GM12801 (cell line): ENCODE data around the gene PLEKHG4B.

Source experiments
- CTCF ChIP-seq: IDR thresholded peaks from one replicate; pipeline ENCODE4 v1.5.1; 2011; ENCODE audit warnings: control low read depth; ENCODE audit not compliant: insufficient read length; ENCODE audit errors: extremely low read depth

Gene PLEKHG4B

GRCh38 chr5:170971-171800, 79.2 kb downstream of the PLEKHG4B start:
- TF ChIP-seq CTCF: no peak

DNA sequence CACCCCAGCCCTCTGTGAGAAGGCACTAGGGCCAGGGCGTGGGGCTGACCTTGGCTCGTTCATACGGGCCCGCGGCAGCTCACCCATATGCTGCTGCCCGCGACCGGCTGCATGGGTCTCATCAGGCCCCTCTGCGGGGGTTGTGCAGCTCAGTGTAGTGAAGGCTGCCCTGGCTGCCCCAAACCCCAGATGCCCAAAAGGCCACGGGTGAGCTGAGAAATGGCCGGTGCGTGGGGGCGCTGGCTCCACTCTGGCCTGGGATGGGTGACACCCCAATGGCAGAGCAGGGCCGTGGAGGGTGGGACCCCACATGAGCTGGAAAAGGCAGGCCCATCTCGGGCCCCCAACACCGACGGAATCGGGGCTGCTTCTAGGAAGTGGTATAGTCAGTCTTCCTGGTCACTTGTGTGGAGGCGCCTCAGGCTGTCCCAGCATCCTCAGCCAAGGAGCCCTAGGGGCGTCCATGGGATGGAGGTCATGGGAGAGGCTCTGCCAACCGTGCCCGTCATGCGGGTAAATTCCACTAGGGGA, 79.9 kb downstream of the PLEKHG4B start:
- TF ChIP-seq CTCF: no peak

DNA sequence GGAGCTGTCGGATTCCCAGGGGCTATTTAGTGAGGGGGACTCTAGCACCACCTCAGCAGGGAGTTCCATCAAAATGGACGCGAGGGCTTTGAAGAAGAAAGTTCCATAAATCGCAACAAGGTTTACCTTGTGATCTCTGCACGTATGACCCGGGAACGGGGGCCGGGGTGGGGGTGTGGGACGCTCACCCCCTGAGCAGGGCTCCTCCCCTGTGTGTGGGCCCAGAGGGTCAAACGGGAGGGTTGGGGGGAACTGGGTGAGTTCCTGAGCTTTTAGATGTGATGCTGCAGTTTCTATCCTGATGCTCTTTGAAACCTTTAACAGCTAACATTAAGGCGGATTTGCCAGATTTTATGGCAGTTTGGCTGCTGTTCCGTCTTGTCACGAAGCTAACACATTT, 80.5 kb downstream of the PLEKHG4B start:
- no peak for TF ChIP-seq CTCF

- TF ChIP-seq CTCF: no peak
Observed at GRCh38 chr5:172841-173251, 80.9 kb downstream of the PLEKHG4B start.

DNA sequence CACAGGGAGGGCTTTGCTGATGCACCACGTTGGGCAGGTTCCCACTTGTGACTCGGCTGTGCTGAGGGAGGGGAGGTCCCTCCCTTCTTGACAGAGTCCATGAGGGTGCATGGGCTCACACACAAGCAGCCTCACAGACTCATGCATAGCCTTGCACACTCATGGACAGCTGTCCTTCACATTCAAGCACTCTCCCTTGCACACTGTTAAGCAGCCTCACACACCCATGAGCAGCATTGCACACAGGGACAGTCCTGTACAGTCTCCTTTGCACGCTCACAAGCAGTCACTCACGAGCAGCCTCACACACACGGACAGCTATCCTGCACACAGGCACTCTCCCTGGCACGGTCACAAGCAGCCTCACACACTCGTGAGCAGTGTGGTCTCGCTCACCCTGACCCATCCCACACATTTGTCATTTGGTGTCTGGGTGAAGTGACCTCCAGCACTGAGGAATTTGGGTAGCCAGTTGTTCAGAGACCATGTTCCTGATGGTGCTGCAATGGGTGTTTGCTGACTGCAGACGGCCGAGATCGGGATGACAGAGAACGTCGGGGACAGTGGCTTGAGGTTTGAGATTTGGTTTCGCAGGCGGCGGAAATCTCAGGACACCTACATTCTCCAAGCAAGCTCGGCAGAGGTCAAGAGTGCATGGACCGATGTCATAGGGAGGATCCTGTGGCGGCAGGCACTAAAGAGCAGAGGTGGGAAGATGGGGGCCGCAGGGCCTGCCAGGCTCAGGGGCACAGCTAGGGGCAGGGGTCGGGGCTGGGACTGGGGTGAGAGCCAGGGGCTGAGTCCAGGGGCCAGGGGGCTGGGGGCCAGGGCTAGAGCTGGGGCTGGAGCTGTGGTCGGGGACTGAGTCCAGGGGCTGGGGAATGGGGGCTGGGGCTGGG, 81.7 kb downstream of the PLEKHG4B start:
- TF ChIP-seq CTCF: no peak

DNA sequence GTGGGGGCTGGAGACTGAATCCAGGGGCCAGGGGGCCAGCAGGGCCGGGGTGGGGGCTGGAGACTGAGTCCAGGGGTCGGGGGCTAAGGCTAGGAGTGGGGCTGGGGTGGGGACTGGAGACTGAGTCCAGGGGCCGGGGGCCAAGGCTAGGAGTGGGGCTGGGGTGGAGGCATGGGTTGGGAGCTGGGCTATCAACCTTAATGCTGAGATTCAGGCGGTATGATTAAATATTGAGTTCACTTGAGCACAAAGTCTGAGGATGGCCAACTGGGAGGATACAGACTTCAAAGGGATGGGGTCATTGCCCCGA, 82.3 kb downstream of the PLEKHG4B start:
- TF ChIP-seq CTCF: no peak

DNA sequence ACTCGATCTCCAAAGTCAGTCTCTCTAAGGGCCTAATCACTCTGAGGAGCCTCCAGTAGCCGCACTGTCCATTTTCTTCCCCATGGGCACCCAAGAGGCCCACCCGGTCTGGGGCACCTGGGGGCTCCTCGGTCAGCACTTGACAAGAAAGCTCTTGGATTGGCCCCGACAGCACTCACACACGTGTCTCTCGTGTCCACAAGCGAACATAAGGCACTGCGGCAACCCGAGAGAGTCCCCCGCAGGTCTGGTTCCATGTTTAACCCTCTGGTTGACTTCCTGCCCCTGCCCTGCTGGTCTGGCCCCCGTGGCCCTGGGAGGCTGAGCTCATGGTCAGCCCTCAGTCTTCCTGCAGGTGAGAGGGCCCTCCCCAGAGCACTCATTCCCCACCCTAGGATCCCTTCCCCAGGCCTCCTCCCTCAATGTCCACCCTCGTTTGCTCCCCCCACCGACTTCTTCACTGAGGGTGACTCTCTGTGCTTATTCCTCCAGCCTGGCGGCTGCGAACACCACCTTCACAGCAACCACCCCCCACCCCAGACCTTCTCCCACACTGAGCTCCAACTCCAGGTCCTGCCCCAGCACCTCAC, 83.0 kb downstream of the PLEKHG4B start:
- TF ChIP-seq CTCF: no peak
